ENCODE measurements around the gene HK1. TPM values are rescaled to one million over a fixed set of nuclear protein-coding genes. Genes with fewer than 3 reads are reported as not detected.

Gene HK1
- total RNA-seq, 1 donor from 2014 or later: 88.8 TPM

- no peaks in the 10 kb centered on the region for H3K27me3 Mint-ChIP-seq (ENCODE audit: low read depth)
- TF ChIP-seq CTCF (conservative IDR thresholded peaks at IDR 0.05): no peak
- no peak for DNase-seq (ENCODE audit: low read depth, low spot score)
- no peaks in the 10 kb centered on the region for H3K9me3 Mint-ChIP-seq
- H3K4me3 Mint-ChIP-seq: no peak overlapping the region
- H3K27ac Mint-ChIP-seq (ENCODE audit: unreplicated experiment): no peak overlapping the region
- no peaks in the 10 kb centered on the region for H3K36me3 Mint-ChIP-seq (ENCODE audit: low read depth)
- H3K4me1 Mint-ChIP-seq: peaks cover 22% of the 10 kb centered on the region
These were observed 36.7 kb upstream of the HK1 start for GRCh38 chr10:69241575-69241974.

- no peak for TF ChIP-seq CTCF (conservative IDR thresholded peaks at IDR 0.05)
- Mint-ChIP-seq H3K27me3 (ENCODE audit: low read depth) (no peaks in the 10 kb centered on the region), H3K4me1 (peaks cover 22% of the 10 kb centered on the region), H3K36me3 (ENCODE audit: low read depth) (no peaks in the 10 kb centered on the region), H3K9me3 (no peaks in the 10 kb centered on the region), H3K4me3 (no peak overlapping the region), H3K27ac (ENCODE audit: unreplicated experiment) (no peak overlapping the region)
- DNase-seq (ENCODE audit: low read depth, low spot score): no peak
These were observed 36.0 kb upstream of the HK1 start for GRCh38 chr10:69242040-69242851.

GRCh38 chr10:69242852-69243212 is 35.5 kb upstream of the HK1 start:
- H3K27ac Mint-ChIP-seq (ENCODE audit: unreplicated experiment): peak overlapping the region; percentile 67
- H3K4me1 Mint-ChIP-seq: peaks cover 22% of the 10 kb centered on the region
- no peaks in the 10 kb centered on the region for H3K9me3 Mint-ChIP-seq
- no peaks in the 10 kb centered on the region for H3K36me3 Mint-ChIP-seq (ENCODE audit: low read depth)
- no peak overlapping the region for H3K4me3 Mint-ChIP-seq
- no peak for TF ChIP-seq CTCF (conservative IDR thresholded peaks at IDR 0.05)
- peak; percentile 23 for DNase-seq (ENCODE audit: low read depth, low spot score)
- no peaks in the 10 kb centered on the region for H3K27me3 Mint-ChIP-seq (ENCODE audit: low read depth)

GRCh38 chr10:69243817-69244216 is 34.5 kb upstream of the HK1 start:
- H3K27ac Mint-ChIP-seq (ENCODE audit: unreplicated experiment): no peak overlapping the region
- no peaks in the 10 kb centered on the region for H3K27me3 Mint-ChIP-seq (ENCODE audit: low read depth)
- no peak for DNase-seq (ENCODE audit: low read depth, low spot score)
- H3K36me3 Mint-ChIP-seq (ENCODE audit: low read depth): no peaks in the 10 kb centered on the region
- no peak overlapping the region for H3K4me3 Mint-ChIP-seq
- no peaks in the 10 kb centered on the region for H3K9me3 Mint-ChIP-seq
- peaks cover 22% of the 10 kb centered on the region for H3K4me1 Mint-ChIP-seq
- TF ChIP-seq CTCF (conservative IDR thresholded peaks at IDR 0.05): no peak

- Mint-ChIP-seq H3K36me3 (ENCODE audit: low read depth) (no peaks in the 10 kb centered on the region), H3K4me1 (peaks cover 15% of the 10 kb centered on the region), H3K27ac (ENCODE audit: unreplicated experiment) (no peak overlapping the region), H3K4me3 (no peak overlapping the region), H3K9me3 (no peaks in the 10 kb centered on the region), H3K27me3 (ENCODE audit: low read depth) (no peaks in the 10 kb centered on the region)
- no peak for DNase-seq (ENCODE audit: low read depth, low spot score)
- TF ChIP-seq CTCF (conservative IDR thresholded peaks at IDR 0.05): no peak
These were observed 32.3 kb upstream of the HK1 start for GRCh38 chr10:69246036-69246435.

Data from neural crest cell (in vitro differentiated cells).